Measurements from ENCODE around the gene TUG1.

DNA sequence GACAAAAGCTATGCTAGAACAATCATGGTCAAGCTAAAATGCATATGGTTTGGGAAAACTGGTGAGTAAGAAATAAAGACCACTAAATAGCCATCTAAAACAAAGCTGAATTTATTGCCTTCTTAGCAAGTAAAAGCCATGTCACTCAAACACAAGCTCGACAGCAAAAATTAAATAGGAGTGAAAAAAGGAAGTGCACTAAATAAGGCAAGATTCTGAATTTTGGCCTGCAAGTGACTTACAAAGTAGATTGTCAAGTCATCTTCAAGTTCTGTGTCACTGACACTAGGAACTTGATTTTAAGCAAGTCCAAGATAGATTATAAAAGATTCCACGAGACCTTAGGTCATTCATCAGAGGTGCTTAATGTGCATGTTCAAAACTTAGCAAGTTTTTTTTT is 27.4 kb downstream of the TUG1 start:
- TF ChIP-seq, protein P1, sequence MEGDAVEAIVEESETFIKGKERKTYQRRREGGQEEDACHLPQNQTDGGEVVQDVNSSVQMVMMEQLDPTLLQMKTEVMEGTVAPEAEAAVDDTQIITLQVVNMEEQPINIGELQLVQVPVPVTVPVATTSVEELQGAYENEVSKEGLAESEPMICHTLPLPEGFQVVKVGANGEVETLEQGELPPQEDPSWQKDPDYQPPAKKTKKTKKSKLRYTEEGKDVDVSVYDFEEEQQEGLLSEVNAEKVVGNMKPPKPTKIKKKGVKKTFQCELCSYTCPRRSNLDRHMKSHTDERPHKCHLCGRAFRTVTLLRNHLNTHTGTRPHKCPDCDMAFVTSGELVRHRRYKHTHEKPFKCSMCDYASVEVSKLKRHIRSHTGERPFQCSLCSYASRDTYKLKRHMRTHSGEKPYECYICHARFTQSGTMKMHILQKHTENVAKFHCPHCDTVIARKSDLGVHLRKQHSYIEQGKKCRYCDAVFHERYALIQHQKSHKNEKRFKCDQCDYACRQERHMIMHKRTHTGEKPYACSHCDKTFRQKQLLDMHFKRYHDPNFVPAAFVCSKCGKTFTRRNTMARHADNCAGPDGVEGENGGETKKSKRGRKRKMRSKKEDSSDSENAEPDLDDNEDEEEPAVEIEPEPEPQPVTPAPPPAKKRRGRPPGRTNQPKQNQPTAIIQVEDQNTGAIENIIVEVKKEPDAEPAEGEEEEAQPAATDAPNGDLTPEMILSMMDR (IDR thresholded peaks at IDR 0.05) = no peak
- TF ChIP-seq RXRA (IDR thresholded peaks at IDR 0.05; ENCODE audit: borderline replicate concordance, low read depth) (no peak), SIN3A (IDR thresholded peaks at IDR 0.05; ENCODE audit: borderline replicate concordance, low read depth, low read length) (no peak), EP300 (IDR thresholded peaks at IDR 0.05; ENCODE audit: borderline replicate concordance in 1 of 2, low read depth in 1 of 2, low read length in 1 of 2) (no peak), SMC3 (IDR thresholded peaks at IDR 0.05; ENCODE audit: low read depth, low read length) (no peak)
- TF ChIP-seq, protein P2, sequence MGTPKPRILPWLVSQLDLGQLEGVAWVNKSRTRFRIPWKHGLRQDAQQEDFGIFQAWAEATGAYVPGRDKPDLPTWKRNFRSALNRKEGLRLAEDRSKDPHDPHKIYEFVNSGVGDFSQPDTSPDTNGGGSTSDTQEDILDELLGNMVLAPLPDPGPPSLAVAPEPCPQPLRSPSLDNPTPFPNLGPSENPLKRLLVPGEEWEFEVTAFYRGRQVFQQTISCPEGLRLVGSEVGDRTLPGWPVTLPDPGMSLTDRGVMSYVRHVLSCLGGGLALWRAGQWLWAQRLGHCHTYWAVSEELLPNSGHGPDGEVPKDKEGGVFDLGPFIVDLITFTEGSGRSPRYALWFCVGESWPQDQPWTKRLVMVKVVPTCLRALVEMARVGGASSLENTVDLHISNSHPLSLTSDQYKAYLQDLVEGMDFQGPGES (IDR thresholded peaks at IDR 0.05; ENCODE audit: low read depth, low read length) = no peak
